G401 (cell line): Measurements from ENCODE around the gene SUGT1. TPM values are rescaled to one million over a fixed set of nuclear protein-coding genes. Genes with fewer than 3 reads are reported as not detected.
"Not testable (repeated sequence)": the region's sequence is repeated elsewhere in the genome, so short reads cannot be mapped to it uniquely, and the experiment has no call there.

Experiments
- DNase-seq: peaks from one replicate; pipeline ENCODE4 v3.0.0-alpha.2; 2015; ENCODE audit warnings: low spot score
- in situ Hi-C: cut with HindIII; loops from 2 replicates; pipeline ENCODE4 v1.10.0; 2016; ENCODE audit warnings: low sequenced_read_pairs, mixed read lengths
- total RNA-seq: library from RNA; depleted of rRNA; stranded (reverse); fragments of >200 nt; shearing (Covaris generic); gene quantifications from 2 replicates; pipeline ENCODE4 v1.2.3, GENCODE V29; 2014

Gene SUGT1
- total RNA-seq, 1 experiment from 2014 or later: 31.3 TPM

DNA sequence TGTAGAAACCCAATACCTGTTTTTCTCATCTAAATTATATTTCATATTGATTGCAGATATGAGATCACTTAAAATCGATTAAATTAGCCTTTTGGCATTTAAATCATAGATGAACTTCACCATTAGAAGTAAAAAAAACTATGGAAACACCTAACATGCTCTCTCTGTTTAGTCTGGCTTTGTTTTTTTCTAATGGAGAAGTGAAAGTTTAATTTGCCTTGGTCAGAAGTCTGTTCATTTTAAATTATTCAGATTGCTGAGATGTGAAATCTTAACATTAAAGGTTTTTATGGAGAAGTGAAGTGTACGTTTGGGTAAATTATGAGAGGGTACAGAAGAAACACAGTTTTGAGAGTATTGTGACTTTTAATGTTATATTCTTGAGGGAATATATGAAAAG, 6.7 kb downstream of the SUGT1 start:
- in situ Hi-C loops: no loop called here
- no peak for DNase-seq

DNA sequence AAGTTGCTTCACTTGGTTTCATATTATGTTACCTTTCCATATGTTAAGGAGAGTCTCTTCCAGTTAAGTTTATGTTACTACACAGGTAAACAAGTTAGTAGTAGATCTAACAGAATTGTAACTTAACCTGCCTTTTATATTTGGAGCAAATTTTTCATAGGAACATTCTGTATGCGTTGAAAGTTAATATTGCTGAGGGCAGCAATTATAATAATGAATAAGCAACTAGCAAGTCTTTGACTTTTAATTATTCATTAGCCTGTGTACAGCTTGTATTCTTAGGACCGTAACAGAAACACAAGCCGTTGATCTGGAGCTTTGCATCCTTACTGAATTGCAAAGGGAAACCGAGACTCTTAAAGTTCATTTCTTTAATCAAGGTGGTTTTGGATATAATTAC, 11.6 kb downstream of the SUGT1 start:
- no peak for DNase-seq
- in situ Hi-C loops: no loop called here

DNA sequence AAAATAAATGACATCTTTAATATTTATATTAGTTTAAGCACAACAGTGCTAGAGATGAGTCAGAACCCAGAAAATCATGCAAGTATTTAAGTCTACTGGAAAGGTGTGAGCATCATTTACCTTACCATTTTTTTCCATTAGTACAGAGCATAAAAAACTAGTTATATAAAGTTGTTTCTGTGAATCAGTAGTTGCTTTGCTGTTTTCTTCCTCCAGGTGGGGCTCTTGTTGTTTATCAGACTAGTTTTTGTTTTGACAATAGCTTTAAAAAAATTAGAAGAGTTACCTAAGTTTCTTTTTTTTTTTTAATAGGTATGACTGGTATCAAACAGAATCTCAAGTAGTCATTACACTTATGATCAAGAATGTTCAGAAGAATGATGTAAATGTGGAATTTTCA, 12.7 kb downstream of the SUGT1 start:
- in situ Hi-C loops: no loop called here

DNA sequence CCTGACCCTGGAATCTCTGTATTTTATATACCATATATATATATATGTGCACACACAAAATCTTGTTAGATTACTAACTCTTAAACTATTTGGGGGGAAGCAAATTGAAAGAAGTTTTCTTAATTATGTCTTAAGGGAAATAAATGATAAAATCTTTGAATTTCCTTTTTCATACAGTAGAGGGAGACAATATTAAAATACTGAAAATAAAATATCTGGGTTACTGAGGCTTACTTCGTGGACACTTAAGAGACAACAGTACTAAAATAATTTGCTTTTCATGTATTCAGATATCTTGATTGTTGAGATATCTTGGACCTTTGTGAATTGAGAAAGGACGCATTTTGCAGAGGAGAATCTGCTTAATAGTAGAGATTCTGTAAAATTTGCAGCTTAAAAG, 17.0 kb downstream of the SUGT1 start:
- in situ Hi-C loops: no loop called here

More for the DNA sequence above, 12.7 kb downstream of the SUGT1 start:
- peak; percentile 15 for DNase-seq

DNA sequence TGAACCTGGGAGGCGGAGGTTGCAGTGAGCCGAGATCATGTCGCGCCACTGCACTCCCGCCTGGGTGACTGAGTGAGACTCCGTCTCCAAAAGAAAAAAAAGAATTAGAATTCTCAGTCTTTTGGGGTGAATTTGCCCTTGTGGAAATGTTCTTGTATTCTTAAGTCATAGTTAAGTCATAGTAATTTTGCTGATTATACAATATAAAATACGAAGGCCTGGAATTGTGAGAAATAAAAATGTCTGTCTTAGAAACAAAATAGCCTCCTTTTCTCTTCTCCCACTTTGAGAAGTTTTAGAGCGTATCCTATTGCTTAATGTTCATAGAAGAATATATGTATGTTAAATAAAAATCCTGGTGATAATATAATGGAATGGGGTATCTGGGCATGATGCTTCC, 18.1 kb downstream of the SUGT1 start:
- in situ Hi-C loops: no loop called here
- no peak for DNase-seq

More for the DNA sequence above, 17.0 kb downstream of the SUGT1 start:
- DNase-seq: no peak

DNA sequence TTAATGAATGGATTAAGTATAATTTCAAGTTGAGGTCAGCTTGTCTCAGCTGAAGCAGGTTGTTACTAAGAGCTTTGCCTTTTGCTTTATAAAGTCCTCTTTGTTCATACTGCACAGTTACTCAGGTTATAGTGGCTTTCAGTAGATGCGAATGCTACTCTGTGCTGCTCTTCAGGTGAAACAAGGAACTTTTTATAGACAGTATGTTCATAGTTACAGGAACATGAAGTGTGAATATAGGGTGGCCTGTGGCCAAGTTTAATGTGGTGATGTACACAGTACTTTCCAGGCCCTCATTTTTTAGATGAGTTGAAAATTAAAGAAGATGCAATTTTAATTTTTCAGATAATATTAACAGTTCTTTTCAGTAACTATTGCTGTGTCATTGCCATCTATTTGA, 20.8 kb downstream of the SUGT1 start:
- no peak for DNase-seq
- in situ Hi-C loops: no loop called here

DNA sequence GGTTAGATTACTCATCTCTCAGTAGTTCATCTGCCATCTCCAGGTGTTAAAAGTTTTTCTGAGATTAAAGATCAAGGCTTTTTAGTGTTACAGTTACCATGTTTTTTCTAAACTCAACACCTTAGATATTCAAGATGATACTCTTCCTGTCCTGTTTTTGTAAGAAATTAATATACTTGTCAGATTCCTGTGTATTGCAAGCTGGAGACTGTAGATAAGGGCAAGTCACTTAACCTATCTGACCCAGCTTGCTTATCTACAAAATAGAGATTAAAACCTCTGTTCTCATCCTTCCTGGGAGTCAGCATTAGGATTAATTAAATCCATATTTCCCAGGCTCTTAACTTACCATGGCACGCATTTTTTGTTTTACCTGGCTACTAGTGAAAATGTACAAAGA, 25.2 kb downstream of the SUGT1 start:
- no peak for DNase-seq
- in situ Hi-C loops: no loop called here

DNA sequence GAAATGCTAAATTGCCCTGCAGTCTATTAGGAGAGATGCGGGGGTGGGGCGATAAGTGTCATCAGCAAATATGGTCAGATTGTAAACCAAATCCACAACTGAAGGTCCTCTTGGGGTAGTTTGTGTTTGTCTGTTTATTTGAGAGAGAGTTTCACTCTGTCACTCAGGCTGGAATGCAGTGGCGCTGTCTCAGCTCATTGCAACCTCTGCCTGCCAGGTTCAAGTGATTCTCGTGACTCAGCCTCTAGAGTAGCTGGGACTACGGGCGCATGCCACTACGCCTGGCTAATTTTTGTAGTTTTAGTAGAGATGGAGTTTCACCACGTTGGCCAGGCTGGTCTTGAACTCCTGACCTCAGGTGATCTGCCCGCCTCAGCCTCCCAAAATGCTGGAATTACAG, 33.2 kb downstream of the SUGT1 start:
- in situ Hi-C loops, DNase-seq: not testable (repeated sequence)

DNA sequence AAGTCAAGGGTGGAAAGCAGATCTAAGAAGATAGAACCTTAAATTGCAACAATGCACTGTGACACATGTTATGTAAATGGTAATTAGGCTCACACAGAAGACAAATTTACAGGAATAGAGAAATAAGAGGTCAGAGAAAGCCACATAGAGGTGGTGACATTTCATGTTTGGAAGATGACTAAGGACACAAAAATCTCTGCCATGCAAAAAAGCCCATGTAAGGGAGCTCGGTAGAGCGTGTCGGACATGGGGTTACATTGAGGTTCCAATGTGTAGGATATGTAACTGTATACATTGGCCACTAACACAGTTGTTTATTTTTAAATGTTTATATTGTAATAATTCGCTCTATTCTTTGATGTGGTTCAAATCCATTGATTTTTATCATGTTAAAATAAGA, 33.7 kb downstream of the SUGT1 start:
- in situ Hi-C loops: no loop called here
- DNase-seq: no peak

DNA sequence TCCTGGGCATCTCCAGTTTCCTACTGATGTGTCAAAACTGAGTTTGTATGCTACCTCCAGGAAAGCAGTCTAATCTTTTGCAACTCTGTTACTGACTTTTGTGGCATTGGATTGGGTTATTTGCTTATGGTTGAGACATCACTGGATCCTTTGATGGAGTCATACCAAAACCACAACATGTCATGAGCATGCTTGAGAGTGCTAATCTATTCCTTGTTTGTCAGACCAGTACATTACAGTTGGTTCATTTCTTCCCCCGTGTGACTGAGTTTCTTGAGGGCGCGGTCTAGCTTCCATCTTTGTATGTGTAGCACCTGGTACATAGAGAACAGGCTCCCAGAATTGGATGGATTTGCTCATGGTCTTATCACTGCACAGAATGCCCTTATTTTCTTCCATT, 43.2 kb downstream of the SUGT1 start:
- in situ Hi-C loops: no loop called here
- DNase-seq: no peak

DNA sequence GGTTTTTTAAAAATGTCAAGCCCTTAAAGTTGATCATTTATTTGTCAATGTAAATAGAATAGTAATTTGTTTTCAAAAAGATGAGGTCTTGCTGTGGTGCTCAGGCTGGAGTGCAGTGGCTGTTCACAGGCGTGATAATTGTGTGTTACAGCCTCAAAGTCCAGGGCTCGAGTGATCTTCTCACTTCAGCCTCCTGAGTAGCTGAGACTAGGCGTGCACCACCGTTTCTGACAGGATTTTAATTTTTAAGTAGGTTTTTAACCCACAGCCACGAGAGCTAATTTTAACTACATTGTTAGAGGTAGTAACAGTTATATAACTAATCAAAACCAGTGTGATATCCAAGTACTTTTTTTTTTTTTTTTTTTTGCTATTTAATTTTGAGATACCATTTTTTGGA, 43.9 kb downstream of the SUGT1 start:
- in situ Hi-C loops: no loop called here
- DNase-seq: no peak

DNA sequence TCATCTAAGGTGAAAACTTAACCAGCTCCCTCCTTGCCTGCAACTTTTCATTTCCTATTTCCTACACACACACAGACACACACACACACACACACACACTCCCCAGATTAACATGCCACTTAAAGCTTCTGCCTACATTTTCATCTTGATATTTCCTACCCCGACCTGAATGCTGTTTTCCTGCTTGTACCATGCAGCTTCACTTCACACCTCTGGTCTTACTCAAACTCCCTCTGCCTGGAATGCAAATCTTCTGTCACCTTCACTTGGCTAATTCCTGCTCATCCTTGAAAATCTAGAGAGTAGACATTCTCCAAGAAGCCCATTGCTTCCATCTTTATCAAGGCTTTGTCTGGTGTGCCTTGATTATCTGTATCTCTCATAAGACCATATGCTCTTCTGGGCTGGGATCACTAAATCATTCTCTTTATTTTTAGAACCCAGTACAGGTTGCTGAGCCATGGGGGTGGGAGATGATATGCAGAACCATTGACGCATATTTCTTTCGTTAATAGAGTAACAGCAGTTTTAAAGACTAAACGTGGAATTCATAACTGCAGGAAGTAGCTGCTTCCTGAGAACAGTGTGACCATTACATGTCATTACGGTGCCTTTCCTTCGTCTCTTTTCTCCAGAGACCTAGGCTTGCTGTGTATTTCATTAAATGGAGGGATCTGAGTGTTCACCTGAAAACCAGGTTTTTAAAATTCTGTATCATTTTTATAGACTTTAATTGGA, 49.3 kb downstream of the SUGT1 start:
- in situ Hi-C loops: no loop called here
- DNase-seq: no peak

DNA sequence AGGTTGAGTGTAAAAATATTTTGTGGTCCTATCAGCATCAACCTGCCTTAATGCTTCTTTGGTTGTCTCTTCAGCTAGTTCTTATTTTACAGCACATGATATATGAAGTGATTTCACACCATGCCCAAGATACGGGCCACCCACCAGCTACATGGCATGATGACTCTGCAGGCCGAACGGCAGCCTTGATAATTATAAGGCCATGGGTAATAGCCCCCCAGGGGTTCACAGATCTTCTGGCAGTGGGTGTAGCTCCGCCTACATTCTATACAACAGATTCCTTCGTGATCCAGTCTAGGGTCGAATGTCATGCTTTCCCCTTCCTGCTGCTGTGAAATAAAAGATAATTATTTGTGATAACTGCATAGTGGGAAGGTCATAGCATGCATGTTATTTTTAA, 50.8 kb downstream of the SUGT1 start:
- no peak for DNase-seq
- in situ Hi-C loops: no loop called here

DNA sequence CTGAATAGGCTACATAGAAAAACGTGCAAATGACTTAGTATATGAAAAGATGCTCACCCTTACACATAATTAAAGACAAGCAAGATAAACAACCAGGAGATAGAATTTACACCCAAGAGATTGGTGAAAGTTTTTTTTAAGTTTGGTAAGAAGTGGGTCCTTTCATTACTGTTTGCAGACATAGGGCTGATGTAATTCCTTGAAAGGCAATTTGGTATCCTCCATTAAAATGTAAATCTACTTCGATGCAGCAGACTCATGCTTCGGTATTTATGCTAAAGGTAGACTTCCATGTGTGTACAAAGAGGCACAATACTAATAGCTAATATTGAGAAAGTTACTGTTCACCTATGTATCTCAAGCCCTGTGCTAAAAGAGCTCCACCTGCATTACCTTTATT, 53.4 kb downstream of the SUGT1 start:
- in situ Hi-C loops: no loop called here
- no peak for DNase-seq

DNA sequence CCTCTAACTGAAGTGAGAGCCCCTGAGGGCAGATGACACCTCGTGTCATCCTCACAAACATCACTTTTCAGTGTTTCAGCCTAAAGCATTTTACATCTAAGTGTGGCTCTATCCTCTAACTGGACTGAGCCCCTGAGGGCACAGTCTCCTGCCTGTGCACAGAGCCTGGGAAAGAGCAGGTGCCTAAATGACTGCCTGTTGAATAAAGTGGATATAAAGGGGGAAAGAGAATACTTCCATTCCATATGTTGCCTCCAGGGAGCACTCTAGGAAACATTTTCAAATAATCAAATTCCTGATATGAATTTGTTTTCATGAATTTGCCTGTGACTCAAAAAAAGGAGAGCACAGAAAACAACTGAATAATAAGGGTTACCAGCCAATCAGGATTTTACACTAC, 54.7 kb downstream of the SUGT1 start:
- no peak for DNase-seq
- in situ Hi-C loops: no loop called here

DNA sequence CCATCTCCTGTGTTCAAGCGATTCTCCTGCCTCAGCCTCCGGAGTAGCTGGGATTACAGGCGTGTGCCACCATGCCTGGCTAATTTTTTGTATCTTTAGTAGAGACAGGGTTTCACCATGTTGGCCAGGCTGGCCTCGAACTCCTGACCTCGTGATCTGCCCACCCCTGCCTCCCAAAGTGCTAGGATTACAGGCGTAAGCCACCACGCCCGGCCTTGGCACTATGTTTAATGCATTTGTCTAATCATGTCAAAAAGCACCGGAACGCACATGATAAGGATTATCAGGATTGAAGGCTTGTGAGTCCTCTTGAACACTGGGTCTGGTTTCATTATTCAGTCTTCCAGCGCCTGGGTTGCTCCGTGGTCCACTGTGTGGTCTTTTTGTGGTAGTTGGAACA, 55.6 kb downstream of the SUGT1 start:
- DNase-seq, in situ Hi-C loops: not testable (repeated sequence)

DNA sequence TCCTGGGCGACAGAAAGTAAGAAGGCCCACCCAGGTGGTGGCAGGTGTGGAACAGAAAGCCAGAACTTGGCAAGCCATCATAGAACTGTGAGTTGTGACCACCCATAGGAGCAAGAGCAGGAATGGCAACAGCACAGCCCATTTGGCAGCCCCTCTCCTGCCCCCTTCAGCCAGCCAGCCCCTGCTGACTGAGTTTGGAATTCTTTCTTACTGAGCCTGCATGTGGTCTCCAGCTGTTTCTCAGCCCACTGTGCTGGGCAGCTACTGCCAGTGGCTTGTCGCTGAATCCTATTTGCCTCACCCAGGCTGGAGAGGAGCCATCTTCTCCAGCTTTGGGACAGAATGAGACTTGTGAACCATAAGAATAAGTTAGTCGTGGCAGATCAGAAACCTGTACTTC, 58.6 kb downstream of the SUGT1 start:
- in situ Hi-C loops: no loop called here
- no peak for DNase-seq

DNA sequence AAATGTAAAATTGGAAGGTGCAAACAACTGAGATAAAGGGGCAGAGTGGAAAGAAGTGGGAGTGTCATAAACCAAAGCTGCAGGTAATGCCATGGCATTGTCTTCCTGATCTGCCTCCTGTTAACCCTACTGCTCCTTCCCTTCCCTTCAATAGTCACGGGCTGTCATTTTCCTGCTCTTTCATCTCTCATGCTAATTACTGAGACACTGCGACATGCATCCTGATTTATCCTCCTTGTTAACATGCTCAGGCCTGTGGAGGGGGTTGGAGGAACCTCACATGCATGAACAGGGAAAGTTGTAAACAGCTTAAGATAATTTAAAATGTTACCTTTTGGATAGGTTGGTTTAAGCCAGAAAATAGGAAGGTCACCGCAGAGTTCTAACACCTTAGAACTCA, 59.7 kb downstream of the SUGT1 start:
- DNase-seq: no peak
- in situ Hi-C loops: no loop called here

DNA sequence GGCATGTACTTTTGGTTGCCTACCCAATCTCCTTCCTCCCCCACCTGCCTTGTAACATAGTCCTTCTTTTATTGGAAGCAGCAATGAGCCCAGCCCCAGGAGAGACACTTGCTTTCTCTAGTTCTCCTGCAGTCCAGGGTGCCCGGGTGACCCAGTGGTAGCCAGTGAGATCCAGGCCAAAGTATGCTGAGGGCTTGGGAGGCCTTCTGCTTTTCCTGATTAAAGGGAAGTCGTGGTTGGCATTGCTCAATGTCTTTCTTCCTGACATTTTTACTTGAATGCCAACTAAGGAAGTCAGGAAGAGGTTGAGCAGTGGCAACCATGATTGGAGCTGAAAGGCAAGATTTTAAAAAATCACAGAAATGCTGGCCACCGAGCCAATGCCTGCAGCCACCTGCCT, 61.3 kb downstream of the SUGT1 start:
- no peak for DNase-seq
- in situ Hi-C loops: no loop called here

DNA sequence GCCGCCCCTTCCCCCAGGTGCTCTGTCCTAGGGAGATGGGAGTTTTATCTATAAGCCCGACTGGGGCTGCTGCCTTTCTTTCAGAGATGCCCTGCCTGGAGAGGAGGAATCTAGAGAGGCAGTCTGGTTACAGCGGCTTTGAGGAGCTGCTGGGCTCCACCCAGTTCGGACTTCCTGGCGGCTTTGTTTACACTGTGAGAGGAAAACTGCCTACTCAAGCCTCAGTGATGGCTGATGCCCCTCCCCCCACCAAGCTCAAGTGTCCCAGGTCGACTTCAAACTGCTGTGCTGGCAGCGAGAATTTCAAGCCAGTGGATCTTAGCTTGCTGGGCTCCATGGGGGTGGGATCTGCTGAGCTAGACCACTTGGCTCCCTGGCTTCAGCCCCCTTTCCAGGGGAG, 68.3 kb downstream of the SUGT1 start:
- in situ Hi-C loops, DNase-seq: not testable (repeated sequence)

DNA sequence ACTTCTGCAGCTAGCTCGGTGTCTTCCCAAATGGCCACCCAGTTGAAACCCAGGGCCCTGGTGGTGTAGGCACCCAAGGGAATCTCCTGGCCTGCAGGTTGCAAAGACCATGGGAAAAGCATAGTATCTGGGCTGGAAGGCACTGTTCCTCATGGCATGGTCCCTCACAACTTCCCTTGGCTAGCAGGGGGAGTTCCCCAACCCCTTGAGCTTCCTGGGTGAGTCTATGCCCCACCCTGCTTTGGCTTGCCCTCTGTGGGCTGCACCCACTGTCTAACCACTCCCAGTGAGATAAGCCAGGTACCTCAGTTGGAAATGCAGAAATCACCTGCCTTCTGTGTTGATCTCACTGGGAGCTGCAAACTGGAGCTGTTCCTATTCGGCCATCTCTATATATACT, 68.7 kb downstream of the SUGT1 start:
- DNase-seq, in situ Hi-C loops: not testable (repeated sequence)

DNA sequence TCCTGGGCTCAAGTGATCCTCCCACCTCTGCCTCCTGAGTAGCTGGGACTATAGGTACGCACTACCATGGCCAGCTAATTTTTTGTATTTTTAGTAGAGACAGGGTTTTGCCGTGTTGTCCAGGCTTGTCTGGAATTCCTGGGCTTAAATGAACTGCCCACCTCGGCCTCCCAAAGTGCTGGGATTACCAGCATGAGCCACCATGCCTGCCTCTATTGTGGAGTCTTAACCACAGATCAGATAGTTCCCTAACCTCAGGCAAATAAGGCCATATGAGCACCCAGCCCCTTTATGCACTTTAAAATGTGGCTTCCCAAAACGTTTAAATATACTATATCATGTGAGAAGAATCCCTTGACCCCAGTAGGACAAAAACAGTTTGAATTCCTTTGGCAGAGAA, 70.5 kb downstream of the SUGT1 start:
- no peak for DNase-seq
- in situ Hi-C loops: no loop called here
